GM21360 (cell line): ENCODE measurements around the gene CNN2.

Experiments
- ATAC-seq: cut with Tn5 transposase; IDR thresholded peaks from one replicate; pipeline ENCODE4 v1.9.1; 2021; ENCODE audit warnings: mild to moderate bottlenecking, moderate library complexity; ENCODE audit not compliant: unreplicated experiment

CNN2 gene

GRCh38 chr19:995051-995827 lies 31.2 kb upstream of the CNN2 start:
- ATAC-seq = no peak

DNA sequence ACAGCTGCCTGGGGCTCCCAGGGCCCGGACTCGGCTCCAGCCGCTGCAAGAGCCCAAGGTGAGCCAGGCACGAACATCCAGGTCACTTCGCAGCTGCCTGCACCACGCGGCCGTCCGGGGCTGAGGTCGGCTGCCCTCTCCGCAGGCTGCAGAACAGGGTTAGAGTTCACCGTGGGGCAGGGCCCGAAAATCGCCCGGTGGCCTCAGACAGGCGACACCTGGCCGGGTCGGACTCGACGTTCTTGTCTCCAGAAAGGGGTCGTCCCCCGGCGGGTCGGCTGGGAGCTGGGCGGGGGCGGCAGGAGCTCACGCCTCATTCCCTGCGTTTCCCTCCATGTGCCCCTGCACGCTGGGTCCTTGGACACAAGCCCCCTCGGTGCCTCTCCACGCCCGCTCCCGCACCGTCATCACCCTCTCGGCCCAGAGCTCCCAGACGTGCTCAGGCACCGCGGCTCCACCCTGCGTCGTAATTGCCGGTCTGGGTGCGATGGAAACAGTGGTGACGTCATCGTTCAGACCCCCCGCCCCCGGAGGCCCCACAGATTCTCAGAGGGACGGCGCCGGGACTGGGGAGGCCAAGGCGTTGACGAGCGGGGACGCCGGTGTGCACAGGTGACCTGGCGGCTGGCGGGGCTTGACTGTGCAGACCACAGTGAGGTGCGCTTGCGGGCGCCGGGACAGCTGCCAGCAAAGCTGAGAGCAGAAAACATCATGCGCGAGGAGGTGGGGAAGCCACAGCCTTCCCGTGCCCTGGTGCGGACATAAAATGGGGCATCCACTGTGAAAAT lies 30.2 kb upstream of the CNN2 start:
- ATAC-seq = no peak

DNA sequence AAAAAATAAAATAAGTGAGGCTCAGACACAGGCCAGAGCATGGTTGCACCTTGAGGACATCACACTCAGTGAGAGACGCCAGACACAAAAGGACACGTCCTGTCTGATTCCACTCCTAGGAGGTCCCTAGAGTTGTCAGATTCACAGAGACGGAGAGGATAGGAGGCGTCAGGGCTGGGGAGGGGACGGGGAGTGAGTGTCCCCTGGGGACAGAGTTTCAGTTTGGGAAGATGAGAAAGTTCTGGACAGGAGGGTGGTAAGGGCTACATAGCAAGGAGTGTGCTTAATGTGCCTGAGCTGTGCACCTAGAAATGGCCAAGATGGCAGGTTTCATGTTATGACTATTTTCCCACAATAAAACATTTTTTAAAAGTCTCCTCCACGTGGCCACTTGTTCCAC lies 28.3 kb upstream of the CNN2 start:
- ATAC-seq = no peak

GRCh38 chr19:999379-999719 lies 27.1 kb upstream of the CNN2 start:
- ATAC-seq = no peak

GRCh38 chr19:1000095-1000494 lies 26.3 kb upstream of the CNN2 start, which contains the start of gene GRIN3B:
TSS of gene GRIN3B (plus strand) at chr19:1000419. CDS start at chr19:1000438, 19 bp downstream.
- no peak for ATAC-seq

DNA sequence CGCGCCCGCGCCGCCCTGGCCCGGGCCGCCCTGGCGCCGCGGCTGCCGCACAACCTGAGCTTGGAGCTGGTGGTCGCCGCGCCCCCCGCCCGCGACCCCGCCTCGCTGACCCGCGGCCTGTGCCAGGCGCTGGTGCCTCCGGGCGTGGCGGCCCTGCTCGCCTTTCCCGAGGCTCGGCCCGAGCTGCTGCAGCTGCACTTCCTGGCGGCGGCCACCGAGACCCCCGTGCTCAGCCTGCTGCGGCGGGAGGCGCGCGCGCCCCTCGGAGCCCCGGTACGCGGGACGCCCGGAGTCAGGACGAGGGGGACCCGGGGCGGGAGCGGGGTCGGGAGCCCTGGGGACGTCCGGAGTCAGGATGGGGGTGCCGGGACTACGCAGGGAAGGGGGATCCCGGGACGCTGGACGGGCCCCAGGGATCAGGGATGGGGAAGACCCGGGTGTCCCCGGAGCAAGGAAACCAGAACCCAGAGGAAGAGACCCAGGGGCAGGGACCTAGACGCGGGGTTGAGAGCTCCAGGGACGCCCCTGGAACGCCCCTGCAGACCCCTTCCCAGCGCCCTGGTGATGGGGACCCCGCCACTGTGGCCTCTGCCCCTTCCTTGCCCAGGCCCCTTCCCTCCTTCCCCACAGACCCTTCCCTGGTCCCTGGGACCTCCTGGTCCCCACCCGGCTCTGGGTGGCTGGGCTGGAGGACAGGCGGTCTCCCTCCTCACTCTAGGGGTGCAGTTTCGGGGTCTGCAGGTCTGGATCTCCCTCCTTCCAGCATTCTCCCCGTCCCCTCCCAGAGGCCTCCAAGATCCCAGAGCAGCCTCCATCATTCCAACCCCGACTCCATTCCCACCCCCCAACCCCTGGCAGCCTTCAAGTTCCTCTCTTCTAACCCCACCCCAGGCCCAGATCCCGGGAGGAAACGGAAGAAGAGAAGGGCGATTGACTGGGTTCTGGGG lies 25.5 kb upstream of the CNN2 start:
- no peak for ATAC-seq

- no peak for ATAC-seq
These were observed 24.8 kb upstream of the CNN2 start for GRCh38 chr19:1001538-1002166.

DNA sequence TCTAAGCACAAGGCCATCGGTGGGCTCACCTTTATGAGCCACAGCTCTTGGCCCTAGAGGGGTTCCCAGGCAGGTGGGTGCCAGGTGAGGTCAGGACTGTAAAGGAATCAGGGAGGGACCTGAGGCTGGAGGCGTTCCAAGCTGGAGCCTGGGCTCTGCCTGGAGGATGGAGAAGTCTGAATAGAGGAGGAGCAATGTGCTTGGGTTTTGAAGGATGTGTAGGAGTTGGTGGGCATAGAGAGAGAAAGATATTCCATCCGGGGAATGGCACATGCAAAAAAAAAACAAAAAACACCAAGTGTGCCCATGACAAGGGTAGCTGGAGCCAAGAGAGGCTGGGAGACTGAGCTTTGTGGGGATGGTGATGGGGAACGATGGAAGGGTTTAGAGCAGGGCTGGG lies 23.8 kb upstream of the CNN2 start:
- ATAC-seq = no peak

DNA sequence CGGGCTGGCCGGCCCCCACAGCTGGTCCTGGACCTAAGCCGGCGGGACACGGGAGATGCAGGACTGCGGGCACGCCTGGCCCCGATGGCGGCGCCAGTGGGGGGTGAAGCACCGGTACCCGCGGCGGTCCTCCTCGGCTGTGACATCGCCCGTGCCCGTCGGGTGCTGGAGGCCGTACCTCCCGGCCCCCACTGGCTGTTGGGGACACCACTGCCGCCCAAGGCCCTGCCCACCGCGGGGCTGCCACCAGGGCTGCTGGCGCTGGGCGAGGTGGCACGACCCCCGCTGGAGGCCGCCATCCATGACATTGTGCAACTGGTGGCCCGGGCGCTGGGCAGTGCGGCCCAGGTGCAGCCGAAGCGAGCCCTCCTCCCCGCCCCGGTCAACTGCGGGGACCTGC lies 23.1 kb upstream of the CNN2 start:
- ATAC-seq = no peak

DNA sequence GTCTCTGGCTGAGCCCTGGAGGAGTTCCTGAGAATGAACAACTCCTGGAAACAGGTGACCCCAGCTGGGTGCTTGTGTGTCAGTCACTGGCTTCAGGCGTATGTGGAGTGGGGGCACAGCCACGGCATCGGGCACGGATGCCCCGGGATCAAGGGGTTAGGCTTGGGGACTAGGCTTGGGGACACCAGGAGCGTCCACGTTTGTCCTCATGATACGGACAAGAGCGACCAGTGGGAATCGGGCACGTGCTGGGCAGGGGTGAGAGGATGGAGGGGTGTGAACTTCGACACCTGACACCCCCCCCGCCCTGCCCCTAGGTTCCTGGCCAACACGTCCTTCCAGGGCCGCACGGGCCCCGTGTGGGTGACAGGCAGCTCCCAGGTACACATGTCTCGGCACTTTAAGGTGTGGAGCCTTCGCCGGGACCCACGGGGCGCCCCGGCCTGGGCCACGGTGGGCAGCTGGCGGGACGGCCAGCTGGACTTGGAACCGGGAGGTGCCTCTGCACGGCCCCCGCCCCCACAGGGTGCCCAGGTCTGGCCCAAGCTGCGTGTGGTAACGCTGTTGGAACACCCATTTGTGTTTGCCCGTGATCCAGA lies 22.1 kb upstream of the CNN2 start:
- no peak for ATAC-seq

GRCh38 chr19:1004803-1005664 lies 21.4 kb upstream of the CNN2 start:
- no peak for ATAC-seq

DNA sequence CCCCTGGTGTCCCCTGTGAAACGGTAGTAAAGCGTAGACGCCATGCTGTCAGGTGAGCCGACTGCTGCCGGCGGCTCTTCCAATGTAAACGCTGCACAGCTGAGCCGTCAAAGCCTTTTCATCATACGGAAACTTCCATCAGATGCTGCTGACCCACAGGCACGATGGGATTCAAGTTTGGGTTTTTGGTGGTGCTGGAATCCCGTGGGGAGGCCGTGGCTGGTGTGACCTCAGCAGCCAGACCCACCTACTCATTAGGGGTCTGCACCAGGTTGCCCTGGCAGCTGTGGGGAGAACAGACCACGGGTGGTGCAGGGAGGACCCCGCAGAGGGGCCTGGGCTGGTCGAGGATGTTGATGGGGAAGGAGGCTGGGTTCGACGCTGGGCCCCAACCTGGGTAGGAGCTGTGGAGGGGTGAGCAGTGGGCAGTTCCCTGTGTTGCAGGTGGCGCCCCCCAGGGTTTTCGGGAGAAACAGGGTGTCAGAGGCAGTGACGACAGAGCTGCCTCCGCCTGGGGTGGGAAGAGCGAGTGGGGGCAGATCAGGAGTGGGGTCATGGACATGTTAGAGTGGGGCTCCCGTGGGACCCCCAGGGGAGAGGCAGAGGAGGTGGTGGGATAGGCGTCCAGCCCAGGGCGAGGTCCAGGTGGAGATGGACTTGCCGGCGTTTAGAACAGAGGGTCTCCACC lies 19.6 kb upstream of the CNN2 start:
- no peak for ATAC-seq

DNA sequence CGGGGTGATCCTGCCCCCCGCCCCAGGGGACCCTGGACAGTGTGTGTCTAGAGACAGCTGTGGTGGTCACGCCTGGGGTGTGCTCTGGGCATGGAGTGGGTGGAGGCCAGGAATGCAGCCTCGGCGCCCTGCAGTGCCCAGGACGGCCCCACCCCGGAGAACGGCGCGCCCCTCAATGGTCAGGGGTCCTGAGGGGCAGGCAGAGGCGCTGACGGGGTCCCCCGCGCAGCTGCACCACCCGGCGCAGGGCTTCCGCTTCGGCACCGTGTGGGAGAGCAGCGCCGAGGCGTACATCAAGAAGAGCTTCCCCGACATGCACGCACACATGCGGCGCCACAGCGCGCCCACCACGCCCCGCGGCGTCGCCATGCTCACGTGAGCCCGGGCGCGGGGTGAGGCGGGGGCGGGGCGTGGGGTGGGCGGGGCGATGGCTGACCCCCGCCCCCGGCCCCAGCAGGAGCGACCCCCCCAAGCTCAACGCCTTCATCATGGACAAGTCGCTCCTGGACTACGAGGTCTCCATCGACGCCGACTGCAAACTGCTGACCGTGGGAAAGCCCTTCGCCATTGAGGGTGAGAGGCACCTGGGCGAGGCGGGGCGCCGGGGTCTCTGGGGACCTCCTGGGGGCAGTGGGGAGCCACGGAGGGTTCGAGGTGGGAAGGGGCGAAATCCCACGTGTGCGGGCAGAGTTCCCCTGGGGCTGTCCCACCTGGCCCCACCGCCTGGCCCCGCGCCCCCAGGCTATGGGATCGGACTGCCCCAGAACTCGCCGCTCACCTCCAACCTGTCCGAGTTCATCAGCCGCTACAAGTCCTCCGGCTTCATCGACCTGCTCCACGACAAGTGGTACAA lies 18.8 kb upstream of the CNN2 start:
- ATAC-seq = no peak

DNA sequence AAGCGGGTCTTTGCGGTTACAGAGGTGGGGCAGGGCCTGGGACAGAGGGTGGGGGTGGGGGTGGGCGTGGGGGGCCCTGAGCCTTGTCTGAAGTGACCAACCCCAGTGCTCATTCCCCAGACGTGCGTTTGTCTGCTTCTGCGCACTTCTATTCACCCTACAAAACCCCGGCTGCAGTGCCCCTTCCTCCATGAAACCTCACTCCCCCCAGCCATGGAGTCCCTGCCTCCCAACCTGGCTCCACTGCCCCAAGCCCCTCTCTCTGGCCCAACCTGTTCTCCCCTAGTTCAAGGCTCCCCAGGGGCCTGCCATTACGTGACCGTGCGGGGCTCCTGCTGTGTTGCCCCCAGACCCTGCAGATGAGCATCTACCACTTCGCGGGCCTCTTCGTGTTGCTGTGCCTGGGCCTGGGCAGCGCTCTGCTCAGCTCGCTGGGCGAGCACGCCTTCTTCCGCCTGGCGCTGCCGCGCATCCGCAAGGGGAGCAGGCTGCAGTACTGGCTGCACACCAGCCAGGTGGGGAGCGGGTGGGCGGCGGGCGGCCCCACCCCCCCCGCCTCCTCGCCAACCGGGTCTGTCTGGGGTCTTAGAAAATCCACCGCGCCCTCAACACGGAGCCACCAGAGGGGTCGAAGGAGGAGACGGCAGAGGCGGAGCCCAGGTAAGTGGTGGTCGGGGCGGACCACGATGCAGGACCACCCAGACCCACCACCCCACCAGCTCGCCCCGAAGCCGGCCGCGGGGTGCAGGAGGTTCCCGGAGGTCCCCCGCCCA lies 18.0 kb upstream of the CNN2 start:
- ATAC-seq = no peak

DNA sequence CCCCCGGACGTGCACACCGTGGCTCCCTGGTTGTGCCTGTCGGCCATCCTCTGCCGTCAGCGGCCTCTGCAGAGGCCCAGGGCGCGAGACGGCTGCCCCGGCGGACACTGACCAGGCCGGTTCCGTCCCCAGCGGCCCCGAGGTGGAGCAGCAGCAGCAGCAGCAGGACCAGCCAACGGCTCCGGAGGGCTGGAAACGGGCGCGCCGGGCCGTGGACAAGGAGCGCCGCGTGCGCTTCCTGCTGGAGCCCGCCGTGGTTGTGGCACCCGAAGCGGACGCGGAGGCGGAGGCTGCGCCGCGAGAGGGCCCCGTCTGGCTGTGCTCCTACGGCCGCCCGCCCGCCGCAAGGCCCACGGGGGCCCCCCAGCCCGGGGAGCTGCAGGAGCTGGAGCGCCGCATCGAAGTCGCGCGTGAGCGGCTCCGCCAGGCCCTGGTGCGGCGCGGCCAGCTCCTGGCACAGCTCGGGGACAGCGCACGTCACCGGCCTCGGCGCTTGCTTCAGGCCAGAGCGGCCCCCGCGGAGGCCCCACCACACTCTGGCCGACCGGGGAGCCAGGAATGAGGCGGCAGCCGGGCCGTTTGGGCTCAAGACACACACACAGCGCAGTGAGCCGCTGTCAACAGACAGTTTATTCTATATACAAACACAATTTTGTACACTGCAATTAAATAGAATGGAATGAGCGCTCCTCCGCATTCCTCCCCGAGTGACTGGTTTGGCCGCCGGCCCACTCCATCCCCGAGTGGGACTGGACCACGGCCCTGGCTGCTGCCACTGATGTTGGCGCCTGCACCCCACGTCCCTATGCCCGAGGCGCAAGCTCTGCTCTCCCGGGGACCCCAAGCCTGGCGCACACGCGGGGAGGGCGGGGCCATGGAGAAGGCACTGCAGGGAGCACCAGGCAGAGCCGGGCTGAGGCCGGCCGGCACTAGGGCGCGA lies 17.1 kb upstream of the CNN2 start:
- no peak for ATAC-seq

DNA sequence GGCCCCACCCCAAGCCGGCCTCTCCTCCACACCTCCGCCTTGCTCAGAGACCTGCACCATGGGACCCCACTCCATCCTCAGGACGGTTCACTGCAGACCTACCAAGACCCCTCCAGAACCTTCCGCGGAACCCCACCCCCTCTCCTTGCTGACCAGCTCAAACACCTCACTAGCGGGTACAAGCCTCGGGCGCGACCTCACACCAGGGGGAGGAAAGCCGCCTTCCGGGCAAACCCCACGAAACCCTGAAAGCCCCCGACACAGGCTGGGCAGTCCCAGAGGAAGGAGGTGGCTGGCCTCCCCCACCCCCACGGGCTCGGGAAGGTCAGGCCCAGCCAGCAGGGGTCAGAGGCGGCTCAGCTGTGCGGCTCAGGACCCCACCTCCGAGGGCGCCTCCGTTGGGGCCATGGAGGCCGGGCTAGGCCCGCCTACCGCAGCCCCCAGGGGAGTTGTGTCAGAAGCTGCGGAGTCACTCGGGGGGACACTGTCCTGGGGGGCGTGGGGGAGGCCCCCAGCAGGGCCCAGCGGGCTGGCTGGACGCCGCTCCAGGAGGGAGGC lies 16.3 kb upstream of the CNN2 start:
- ATAC-seq = no peak
